PC-3 (cell line): ENCODE results near the gene INPPL1. TPM values are rescaled to one million over a fixed set of nuclear protein-coding genes. Genes with fewer than 3 reads are reported as not detected.

ENCODE experiments used
- ATAC-seq: fragments of 200-7000 bp; cut with Tn5 transposase; 2 replicates; pipeline ENCODE4 v1.9.1; 2020; ENCODE audit warnings: mild to moderate bottlenecking, moderate library complexity
- BruUV-seq: library from RNA; stranded (reverse); fragments of 400-500 nt; replicated peaks from 2 replicates; lab custom pipeline; 2021; lab: Mats Ljungman, UMichigan
- CTCF ChIA-PET: fragments of 300-600 bp; sonication (Branson Sonifier 250); formaldehyde crosslinking; loops from one replicate; lab custom pipeline; 2022; ENCODE audit warnings: antibody characterized with exemption; lab: Charles Lee
- POLR2A ChIA-PET: fragments of 300-600 bp; sonication (Branson Sonifier 250); formaldehyde crosslinking; loops from one replicate; lab custom pipeline; 2022; ENCODE audit warnings: antibody characterized with exemption; ENCODE audit not compliant: unreplicated experiment; lab: Charles Lee
- DNase-seq: peaks from one replicate; pipeline ENCODE4 v3.0.0-alpha.2; 2015
- H2AFZ ChIP-seq: fragments of 300-600 bp; sonication (generic); 2 replicates; pipeline ENCODE4 v1.6.0; 2016; ENCODE audit warnings: antibody characterized with exemption, low read length
- H3F3A ChIP-seq: fragments of 300-600 bp; sonication (generic); one replicate; pipeline ENCODE4 v1.6.0; 2017; ENCODE audit warnings: antibody characterized with exemption, low read length, control low read depth, mild to moderate bottlenecking; ENCODE audit not compliant: unreplicated experiment
- H3K27ac ChIP-seq: fragments of 300-600 bp; sonication (generic); 2 replicates; pipeline ENCODE4 v1.5.1; 2016; ENCODE audit warnings: mild to moderate bottlenecking, low read length
- H3K27me3 ChIP-seq: fragments of 300-600 bp; sonication (generic); 2 replicates; pipeline ENCODE4 v1.6.1; 2016; ENCODE audit warnings: low read length, mixed read lengths
- H3K36me3 ChIP-seq: fragments of 300-600 bp; sonication (generic); 2 replicates; pipeline ENCODE4 v1.6.1; 2016; ENCODE audit warnings: low read depth, mixed run types, low read length, mixed read lengths
- H3K4me1 ChIP-seq: fragments of 300-600 bp; sonication (generic); 2 replicates; pipeline ENCODE4 v1.5.1; 2016; ENCODE audit warnings: low read length; ENCODE audit not compliant: insufficient read depth
- H3K4me2 ChIP-seq: fragments of 300-600 bp; sonication (generic); 2 replicates; pipeline ENCODE4 v1.6.0; 2016; ENCODE audit warnings: low read length
- H3K4me3 ChIP-seq: fragments of 300-600 bp; sonication (generic); 2 replicates; pipeline ENCODE4 v1.5.1; 2016; ENCODE audit warnings: mild to moderate bottlenecking, low read length, mixed read lengths
- H3K79me2 ChIP-seq: fragments of 300-600 bp; sonication (generic); 2 replicates; pipeline ENCODE4 v1.6.1; 2017; ENCODE audit warnings: low read length, mixed read lengths
- H3K9ac ChIP-seq: fragments of 300-600 bp; sonication (generic); 2 replicates; pipeline ENCODE4 v1.6.0; 2016; ENCODE audit warnings: mild to moderate bottlenecking, low read length
- H3K9me2 ChIP-seq: fragments of 300-600 bp; sonication (generic); replicated peaks from 2 replicates; pipeline ENCODE4 v1.6.1; 2016; ENCODE audit warnings: mixed run types, low read length, mixed read lengths
- H3K9me3 ChIP-seq: fragments of 300-600 bp; sonication (generic); 2 replicates; pipeline ENCODE4 v1.6.1; 2016; ENCODE audit warnings: low read length, mixed read lengths
- H4K20me1 ChIP-seq: fragments of 300-600 bp; sonication (generic); 2 replicates; pipeline ENCODE4 v1.6.1; 2016; ENCODE audit warnings: low read length, mixed read lengths
- EZH2 ChIP-seq: fragments of 300-600 bp; sonication (generic); IDR thresholded peaks from one replicate; pipeline ENCODE4 v1.6.1; 2017; ENCODE audit warnings: antibody characterized with exemption, mild to moderate bottlenecking, low read length; ENCODE audit not compliant: unreplicated experiment
- EZH2phosphoT487 ChIP-seq: fragments of 300-600 bp; sonication (generic); IDR thresholded peaks from 2 replicates; pipeline ENCODE4 v1.6.1; 2018; ENCODE audit warnings: mild to moderate bottlenecking, antibody characterized with exemption, low read length, borderline replicate concordance
- intact Hi-C: fragments of 100-400 bp; cut with micrococcal nuclease; formaldehyde crosslinking; loops from 2 replicates; pipeline ENCODE4 v1.9.0; 2023
- total RNA-seq: library from RNA; depleted of rRNA; stranded (reverse); fragments of >200 nt; gene quantifications from 2 replicates; pipeline ENCODE4 v1.2.3, GENCODE V29; 2014
- TF ChIP-seq, protein P1 (sequence below): fragments of 300-600 bp; sonication (generic); conservative IDR thresholded peaks from 2 replicates; pipeline ENCODE4 v1.5.1; 2017; ENCODE audit warnings: antibody characterized with exemption, low read depth, mild to moderate bottlenecking, low read length

Gene INPPL1
- total RNA-seq, 1 experiment from 2014 or later, result 100 TPM

DNA sequence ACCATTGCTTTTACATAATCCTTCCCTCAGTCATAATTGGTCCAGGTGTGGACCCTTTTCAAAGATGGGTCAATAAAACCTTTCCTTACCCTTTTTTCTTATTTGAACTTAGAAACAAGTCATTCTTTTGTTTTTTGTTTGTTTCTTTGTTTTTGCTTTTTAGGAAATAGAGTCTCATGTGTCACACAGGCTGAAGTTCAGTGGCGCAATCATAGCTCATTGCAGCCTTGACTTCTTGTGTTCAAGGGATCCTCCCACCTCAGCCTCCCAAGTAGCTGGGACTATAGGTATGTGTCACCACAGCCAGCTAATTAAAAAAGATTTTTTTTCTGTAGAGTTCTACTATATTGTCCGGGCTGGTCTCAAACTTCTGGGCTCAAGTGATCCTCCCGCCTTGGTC, 28.8 kb downstream of the INPPL1 start:
- no peaks in the 10 kb centered on the region for H3K9me3 ChIP-seq
- no peak overlapping the region for H2AFZ ChIP-seq
- no peaks in the 10 kb centered on the region for H3K36me3 ChIP-seq
- DNase-seq (no peak), ATAC-seq (no peak)
- H3K27ac ChIP-seq, result no peak overlapping the region
- H3K9me2 ChIP-seq, result no peaks in the 10 kb centered on the region
- no peak overlapping the region for H3K4me2 ChIP-seq
- no peaks in the 10 kb centered on the region for H4K20me1 ChIP-seq
- no peak overlapping the region for H3K9ac ChIP-seq
- TF ChIP-seq EZH2phosphoT487, result no peak
- TF ChIP-seq, protein P1, sequence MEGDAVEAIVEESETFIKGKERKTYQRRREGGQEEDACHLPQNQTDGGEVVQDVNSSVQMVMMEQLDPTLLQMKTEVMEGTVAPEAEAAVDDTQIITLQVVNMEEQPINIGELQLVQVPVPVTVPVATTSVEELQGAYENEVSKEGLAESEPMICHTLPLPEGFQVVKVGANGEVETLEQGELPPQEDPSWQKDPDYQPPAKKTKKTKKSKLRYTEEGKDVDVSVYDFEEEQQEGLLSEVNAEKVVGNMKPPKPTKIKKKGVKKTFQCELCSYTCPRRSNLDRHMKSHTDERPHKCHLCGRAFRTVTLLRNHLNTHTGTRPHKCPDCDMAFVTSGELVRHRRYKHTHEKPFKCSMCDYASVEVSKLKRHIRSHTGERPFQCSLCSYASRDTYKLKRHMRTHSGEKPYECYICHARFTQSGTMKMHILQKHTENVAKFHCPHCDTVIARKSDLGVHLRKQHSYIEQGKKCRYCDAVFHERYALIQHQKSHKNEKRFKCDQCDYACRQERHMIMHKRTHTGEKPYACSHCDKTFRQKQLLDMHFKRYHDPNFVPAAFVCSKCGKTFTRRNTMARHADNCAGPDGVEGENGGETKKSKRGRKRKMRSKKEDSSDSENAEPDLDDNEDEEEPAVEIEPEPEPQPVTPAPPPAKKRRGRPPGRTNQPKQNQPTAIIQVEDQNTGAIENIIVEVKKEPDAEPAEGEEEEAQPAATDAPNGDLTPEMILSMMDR, result no peak
- no peak for TF ChIP-seq EZH2
- H3K27me3 ChIP-seq, result peaks cover 29% of the 10 kb centered on the region
- H3F3A ChIP-seq, result no peaks in the 10 kb centered on the region
- ChIA-PET CTCF (no interaction called here), POLR2A (no interaction called here)
- BruUV-seq, result no TSS peak
- no peaks in the 10 kb centered on the region for H3K4me1 ChIP-seq
- intact Hi-C loops, result no loop called here
- no peak overlapping the region for H3K4me3 ChIP-seq
- no peaks in the 10 kb centered on the region for H3K79me2 ChIP-seq

DNA sequence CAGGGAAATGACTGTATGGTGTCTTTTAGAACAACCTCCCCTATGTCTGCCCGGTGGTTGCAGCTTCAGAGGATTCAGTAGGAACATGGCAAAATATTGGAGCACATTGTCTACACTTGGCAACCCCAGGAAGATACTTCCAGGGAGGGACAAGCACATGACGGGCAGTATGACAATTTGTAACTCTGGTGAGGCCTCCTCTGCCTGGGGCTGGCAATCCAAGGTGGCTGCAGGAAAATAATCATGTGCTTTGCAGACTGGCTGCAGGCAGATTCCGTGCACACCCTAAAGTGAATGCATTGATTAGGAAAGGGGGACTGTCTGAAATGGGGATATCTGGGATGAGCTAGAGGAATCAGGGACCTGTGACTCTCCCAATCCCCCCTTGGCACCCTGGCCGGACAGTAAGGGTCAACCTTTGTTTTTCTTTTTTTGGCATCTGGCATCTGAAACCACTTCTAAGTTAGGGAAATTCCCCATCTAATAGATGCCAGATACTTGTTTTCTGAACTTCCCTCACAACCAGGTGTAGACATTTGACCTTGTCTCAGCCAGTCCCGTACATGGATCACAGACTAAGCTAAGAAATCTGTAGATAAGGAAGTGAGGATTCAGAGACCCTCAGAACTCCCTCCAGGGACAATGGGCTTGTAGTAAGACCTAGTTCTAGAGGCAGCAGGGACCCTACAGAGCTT, 29.9 kb downstream of the INPPL1 start:
- no peaks in the 10 kb centered on the region for H3K36me3 ChIP-seq
- no peak overlapping the region for H2AFZ ChIP-seq
- no peaks in the 10 kb centered on the region for H3K9me2 ChIP-seq
- intact Hi-C loops, result no loop called here
- H3K9ac ChIP-seq, result no peak overlapping the region
- no peaks in the 10 kb centered on the region for H3K9me3 ChIP-seq
- H3K4me3 ChIP-seq, result no peak overlapping the region
- ATAC-seq (no peak), DNase-seq (no peak)
- no peaks in the 10 kb centered on the region for H3F3A ChIP-seq
- no TSS peak for BruUV-seq
- TF ChIP-seq EZH2phosphoT487 (no peak), EZH2 (no peak)
- TF ChIP-seq, protein P1, result no peak
- H3K27me3 ChIP-seq, result peaks cover 29% of the 10 kb centered on the region
- no peaks in the 10 kb centered on the region for H3K79me2 ChIP-seq
- no peak overlapping the region for H3K27ac ChIP-seq
- H3K4me2 ChIP-seq, result no peak overlapping the region
- ChIA-PET POLR2A (no interaction called here), CTCF (no interaction called here)
- no peaks in the 10 kb centered on the region for H3K4me1 ChIP-seq
- no peaks in the 10 kb centered on the region for H4K20me1 ChIP-seq

DNA sequence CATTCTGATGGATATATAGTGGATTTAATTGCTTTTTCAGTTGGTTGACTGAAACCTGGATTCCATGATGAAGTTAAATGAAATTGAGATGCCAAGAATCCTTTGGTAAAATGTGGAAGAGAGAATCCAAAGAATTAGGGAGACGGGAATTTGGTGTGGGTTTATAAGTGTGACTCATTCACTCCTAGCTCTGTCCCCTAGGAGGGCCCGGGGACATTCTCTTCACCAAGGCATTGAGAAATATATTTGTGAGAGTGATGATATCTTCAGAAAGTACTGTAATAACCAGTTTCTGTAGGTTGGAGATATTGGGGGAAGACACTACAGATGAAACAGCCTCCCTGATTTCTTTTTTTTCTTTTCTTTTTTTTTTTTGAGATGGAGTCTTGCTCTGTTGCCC, 33.0 kb downstream of the INPPL1 start:
- CTCF ChIA-PET, result no interaction called here
- TF ChIP-seq, protein P1, result no peak
- TF ChIP-seq EZH2 (no peak), EZH2phosphoT487 (no peak)
- Histone ChIP-seq H3K9me3 (no peaks in the 10 kb centered on the region), H4K20me1 (no peaks in the 10 kb centered on the region), H3K4me3 (no peak overlapping the region), H3K9me2 (no peaks in the 10 kb centered on the region), H3F3A (no peaks in the 10 kb centered on the region), H3K79me2 (no peaks in the 10 kb centered on the region), H2AFZ (no peak overlapping the region), H3K36me3 (no peaks in the 10 kb centered on the region), H3K4me2 (no peak overlapping the region), H3K4me1 (no peaks in the 10 kb centered on the region), H3K9ac (no peak overlapping the region), H3K27ac (no peak overlapping the region), H3K27me3 (peaks cover 27% of the 10 kb centered on the region)
- intact Hi-C loops, result no loop called here
- no peak for DNase-seq
- POLR2A ChIA-PET, result no interaction called here
- ATAC-seq, result no peak
- BruUV-seq, result no TSS peak
